CD4-positive, alpha-beta T cell (primary cell): ENCODE data around the gene CAMK2A. TPM values are rescaled to one million over a fixed set of nuclear protein-coding genes. Genes with fewer than 3 reads are reported as not detected.

Experiments used
- ATAC-seq: fragments of 200-7000 bp; cut with Tn5 transposase; one replicate; pipeline ENCODE4 v1.10.0; 2022; ENCODE audit warnings: mild to moderate bottlenecking; ENCODE audit not compliant: poor library complexity
- CTCF ChIA-PET: fragments of 350-600 bp; sonication (Branson Sonifier 250); formaldehyde crosslinking; loops from one replicate; lab custom pipeline; 2021; ENCODE audit warnings: antibody characterized with exemption, inconsistent platforms; lab: Charles Lee
- POLR2A ChIA-PET: fragments of 350-600 bp; sonication (Branson Sonifier 250); formaldehyde crosslinking; loops from one replicate; lab custom pipeline; 2021; ENCODE audit warnings: antibody characterized with exemption, inconsistent platforms; lab: Charles Lee
- DNase-seq, 14 experiments: peaks; one replicate each; pipeline ENCODE4 v3.0.0-alpha.2; 2013 to 2020; ENCODE audit warnings: mixed read lengths in 2 of 14
- H3K27ac ChIP-seq, 2 donors: one replicate each; pipeline versions ENCODE4 v1.5.1 to v1.7.0; 2013; ENCODE audit warnings: low read length in 2 of 2, low read depth in 1 of 2, mild to moderate bottlenecking in 1 of 2
- H3K27me3 ChIP-seq, 2 experiments: 1 replicate in 1 of 2; 2 replicates in 1 of 2; pipeline versions ENCODE4 v1.6.1 to v1.7.0; 2013; ENCODE audit warnings: low read length in 2 of 2, control low read depth in 1 of 2, mild to moderate bottlenecking in 1 of 2, moderate library complexity in 1 of 2; ENCODE audit not compliant: insufficient read depth in 2 of 2, control insufficient read depth in 1 of 2
- H3K36me3 ChIP-seq: one replicate; pipeline ENCODE4 v1.6.1; 2013; ENCODE audit warnings: low read length, control low read depth; ENCODE audit not compliant: insufficient read depth
- H3K4me1 ChIP-seq: one replicate; pipeline ENCODE4 v1.6.1; 2013; ENCODE audit warnings: low read length, control low read depth; ENCODE audit not compliant: insufficient read depth
- H3K4me3 ChIP-seq: one replicate; pipeline ENCODE4 v1.5.1; 2013; ENCODE audit warnings: mild to moderate bottlenecking, low read length, moderate library complexity
- H3K9me3 ChIP-seq, 2 experiments: 1 replicate in 1 of 2; 2 replicates in 1 of 2; pipeline versions ENCODE4 v1.6.1 to v1.7.0; 2013; ENCODE audit warnings: low read length in 2 of 2, mild to moderate bottlenecking in 2 of 2, control low read depth in 1 of 2, moderate library complexity in 1 of 2; ENCODE audit not compliant: control insufficient read depth in 1 of 2, insufficient read depth in 1 of 2
- H3K27ac Mint-ChIP-seq: one replicate; pipeline ENCODE4 v1.8.0; 2020; ENCODE audit warnings: mixed read lengths
- H3K27me3 Mint-ChIP-seq: one replicate; pipeline ENCODE4 v1.8.0; 2021; ENCODE audit warnings: mixed read lengths
- H3K36me3 Mint-ChIP-seq: one replicate; pipeline ENCODE4 v1.8.0; 2021; ENCODE audit warnings: low read depth, mixed read lengths
- H3K4me1 Mint-ChIP-seq: one replicate; pipeline ENCODE4 v1.8.0; 2021; ENCODE audit warnings: low read depth, mixed read lengths
- H3K4me3 Mint-ChIP-seq: one replicate; pipeline ENCODE4 v1.8.0; 2020; ENCODE audit warnings: mild to moderate bottlenecking, mixed read lengths
- H3K9me3 Mint-ChIP-seq: one replicate; pipeline ENCODE4 v1.8.0; 2020; ENCODE audit warnings: mixed read lengths
- intact Hi-C, 2 experiments: fragments of 100-400 bp; cut with DNase I in 1 of 2; cut with micrococcal nuclease in 1 of 2; formaldehyde crosslinking; loops; one replicate each; pipeline versions ENCODE4 v1.15.1 to v1.9.0; 2023 to 2025; cut with DNase I, micrococcal nuclease
- total RNA-seq, 174 experiments: library from RNA in 2 of 174; stranded (reverse) in 2 of 174; gene quantifications; one replicate each; pipeline ENCODE4 v1.2.3 and lab custom pipeline; 2021 to 2026
- TF ChIP-seq, protein P1 (sequence below): fragments of 200-600 bp; IDR thresholded peaks from one replicate; pipeline ENCODE4 v1.8.0; 2022; ENCODE audit warnings: antibody characterized with exemption, mild to moderate bottlenecking

CAMK2A gene
- total RNA-seq, 2 experiments from 2014 or later = 0.05 to 0.22 TPM

DNA sequence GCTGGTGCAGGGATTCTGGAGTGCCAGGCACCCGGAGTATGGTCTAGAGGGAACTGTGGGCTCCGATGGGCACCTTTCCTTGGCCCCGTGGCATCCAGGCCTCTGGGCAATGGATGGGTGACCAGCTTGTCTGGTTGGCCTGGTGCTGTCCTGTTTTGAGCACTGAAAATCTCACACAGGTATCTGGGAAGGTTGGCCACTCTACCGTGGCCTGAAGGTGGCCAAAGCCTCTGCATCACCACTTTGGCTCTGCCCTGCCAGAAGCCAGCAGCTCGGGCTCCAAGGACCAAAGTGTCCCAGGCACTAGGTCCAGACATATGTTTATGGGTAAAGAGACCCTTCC is 70.9 kb downstream of the CAMK2A start:
- TF ChIP-seq, protein P1, sequence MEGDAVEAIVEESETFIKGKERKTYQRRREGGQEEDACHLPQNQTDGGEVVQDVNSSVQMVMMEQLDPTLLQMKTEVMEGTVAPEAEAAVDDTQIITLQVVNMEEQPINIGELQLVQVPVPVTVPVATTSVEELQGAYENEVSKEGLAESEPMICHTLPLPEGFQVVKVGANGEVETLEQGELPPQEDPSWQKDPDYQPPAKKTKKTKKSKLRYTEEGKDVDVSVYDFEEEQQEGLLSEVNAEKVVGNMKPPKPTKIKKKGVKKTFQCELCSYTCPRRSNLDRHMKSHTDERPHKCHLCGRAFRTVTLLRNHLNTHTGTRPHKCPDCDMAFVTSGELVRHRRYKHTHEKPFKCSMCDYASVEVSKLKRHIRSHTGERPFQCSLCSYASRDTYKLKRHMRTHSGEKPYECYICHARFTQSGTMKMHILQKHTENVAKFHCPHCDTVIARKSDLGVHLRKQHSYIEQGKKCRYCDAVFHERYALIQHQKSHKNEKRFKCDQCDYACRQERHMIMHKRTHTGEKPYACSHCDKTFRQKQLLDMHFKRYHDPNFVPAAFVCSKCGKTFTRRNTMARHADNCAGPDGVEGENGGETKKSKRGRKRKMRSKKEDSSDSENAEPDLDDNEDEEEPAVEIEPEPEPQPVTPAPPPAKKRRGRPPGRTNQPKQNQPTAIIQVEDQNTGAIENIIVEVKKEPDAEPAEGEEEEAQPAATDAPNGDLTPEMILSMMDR = no peak
- H3K27ac Mint-ChIP-seq = no peak overlapping the region
- intact Hi-C loops = loop anchor here (1.0 to 5.0 kb wide), 5 partner anchors 57 to 584 kb away; no protein-coding TSS in a partner anchor
- Histone ChIP-seq H3K9me3 (no peaks in the 10 kb centered on the region), H3K4me1 (peaks cover 4% of the 10 kb centered on the region), H3K27ac (no peak overlapping the region), H3K36me3 (no peaks in the 10 kb centered on the region), H3K27me3 (peaks cover 2 to 6% of the 10 kb centered on the region in 2 experiments), H3K4me3 (no peak overlapping the region)
- ChIA-PET CTCF (interaction anchor here (0.7 to 1.0 kb wide), 2 partner anchors 88 to 218 kb away, joined by 3 read pairs; no protein-coding TSS in a partner anchor), POLR2A (no interaction called here)
- H3K4me1 Mint-ChIP-seq = peaks cover 4% of the 10 kb centered on the region
- ATAC-seq (no peak), DNase-seq (no peak)
- H3K36me3 Mint-ChIP-seq = no peaks in the 10 kb centered on the region
- no peak overlapping the region for H3K4me3 Mint-ChIP-seq
- H3K9me3 Mint-ChIP-seq = no peaks in the 10 kb centered on the region
- H3K27me3 Mint-ChIP-seq = peaks cover 17% of the 10 kb centered on the region

DNA sequence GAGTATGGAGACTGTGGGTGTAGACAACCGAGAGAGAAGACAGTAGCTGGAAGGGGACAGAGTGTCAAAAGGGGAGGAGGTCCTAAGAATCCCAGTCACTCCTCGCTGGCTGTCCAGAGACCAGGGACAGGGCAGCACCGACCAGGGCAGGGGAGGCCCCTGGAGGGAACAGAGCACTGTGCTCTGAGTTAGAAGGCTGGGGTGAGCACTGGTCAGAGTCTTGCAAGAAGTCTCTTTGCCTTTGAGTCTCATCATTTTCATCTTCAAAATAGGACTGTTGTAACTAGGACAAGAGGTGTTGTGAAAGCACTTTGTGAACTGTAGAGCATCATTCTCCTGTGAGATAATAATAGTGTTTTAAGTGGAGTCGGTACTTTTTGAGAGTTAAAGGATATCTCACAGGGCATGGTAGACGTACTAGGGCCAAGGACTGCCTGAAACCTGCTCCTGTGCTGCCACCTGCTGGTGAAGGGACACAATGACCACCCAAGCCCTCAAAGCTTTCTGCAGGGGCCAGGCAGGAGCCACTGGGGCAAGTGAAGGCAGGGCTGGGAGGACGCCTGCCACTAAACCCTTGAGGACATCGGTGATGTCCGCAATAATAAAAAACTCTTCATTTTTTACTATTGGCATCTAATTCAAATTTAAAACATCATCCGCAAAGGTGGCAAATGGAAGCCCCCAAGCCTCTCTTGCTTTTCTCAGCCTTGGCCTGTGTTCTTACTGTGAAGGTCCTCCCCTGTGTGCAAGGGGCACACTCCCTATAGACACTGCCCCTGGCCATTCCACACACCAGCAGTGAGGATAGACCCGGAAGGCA is 71.5 kb downstream of the CAMK2A start:
- peak; percentile 64 to 86 (median 74) for DNase-seq
- no peaks in the 10 kb centered on the region for H3K36me3 ChIP-seq
- H3K4me3 Mint-ChIP-seq = no peak overlapping the region
- CTCF ChIA-PET = interaction anchor here (0.7 to 1.0 kb wide), 2 partner anchors 87 to 218 kb away, joined by 3 read pairs; no protein-coding TSS in a partner anchor
- peaks cover 17% of the 10 kb centered on the region for H3K27me3 Mint-ChIP-seq
- no peaks in the 10 kb centered on the region for H3K36me3 Mint-ChIP-seq
- TF ChIP-seq, protein P1 = peak; percentile 83
- H3K4me1 Mint-ChIP-seq = peaks cover 4% of the 10 kb centered on the region
- no peak overlapping the region for H3K4me3 ChIP-seq
- no peak overlapping the region for H3K27ac ChIP-seq
- H3K27me3 ChIP-seq = peaks cover 2 to 6% of the 10 kb centered on the region in 2 experiments
- H3K4me1 ChIP-seq = peaks cover 4% of the 10 kb centered on the region
- intact Hi-C loops = loop anchor here (1.0 to 5.0 kb wide), 7 partner anchors 57 to 583 kb away; no protein-coding TSS in a partner anchor
- POLR2A ChIA-PET = no interaction called here
- no peak overlapping the region for H3K27ac Mint-ChIP-seq
- no peaks in the 10 kb centered on the region for H3K9me3 ChIP-seq
- H3K9me3 Mint-ChIP-seq = no peaks in the 10 kb centered on the region
- ATAC-seq = peak; percentile 93

DNA sequence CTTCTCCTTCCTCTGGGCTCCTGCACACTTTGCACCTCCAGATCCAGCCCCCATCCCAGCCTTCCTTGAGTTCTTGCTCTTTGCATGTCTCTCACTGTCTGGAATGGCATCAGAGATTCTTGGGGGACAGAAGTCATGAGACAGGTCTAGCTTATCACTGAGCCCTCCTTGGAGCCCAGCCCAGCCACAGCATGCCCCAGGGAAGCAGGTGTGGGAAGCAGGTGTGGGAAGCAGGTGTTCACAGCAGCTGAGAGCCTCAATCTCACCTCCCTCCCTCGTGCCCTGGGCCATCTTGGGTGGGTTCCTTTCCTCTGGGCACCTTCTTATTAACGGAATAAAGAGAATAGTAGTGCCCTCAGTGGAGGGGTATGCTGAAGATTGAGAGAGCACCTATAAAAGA is 72.5 kb downstream of the CAMK2A start:
- Mint-ChIP-seq H3K27ac (no peak overlapping the region), H3K36me3 (no peaks in the 10 kb centered on the region), H3K9me3 (no peaks in the 10 kb centered on the region), H3K27me3 (peaks cover 17% of the 10 kb centered on the region), H3K4me3 (no peak overlapping the region), H3K4me1 (peaks cover 4% of the 10 kb centered on the region)
- Histone ChIP-seq H3K4me1 (peaks cover 4% of the 10 kb centered on the region), H3K9me3 (no peaks in the 10 kb centered on the region), H3K4me3 (no peak overlapping the region), H3K27ac (no peak overlapping the region), H3K27me3 (peaks cover 2 to 6% of the 10 kb centered on the region in 2 experiments), H3K36me3 (no peaks in the 10 kb centered on the region)
- ChIA-PET POLR2A (no interaction called here), CTCF (no interaction called here)
- DNase-seq (no peak), ATAC-seq (no peak)
- TF ChIP-seq, protein P1 = no peak
- intact Hi-C loops = loop anchor here (1.0 to 5.0 kb wide), 4 partner anchors 86 to 580 kb away; no protein-coding TSS in a partner anchor
